Stimulated activated CD4-positive, alpha-beta T cell treated with anti-CD3 and anti-CD28 coated beads, Interleukin-4, amount 100 ng/mL, for 24 hours (primary cell): ENCODE measurements around the gene GPR68.
A peak's percentile ranks its signal among the peaks of the same experiment; 100 is the strongest.
"Not testable (repeated sequence)": the region's sequence is repeated elsewhere in the genome, so short reads cannot be mapped to it uniquely, and the experiment has no call there.

Experiments
- DNase-seq: peaks from one replicate; pipeline ENCODE4 v3.0.0-alpha.2; 2020

Gene GPR68

GRCh38 chr14:91272341-91273272, 28.1 kb upstream of the GPR68 start:
- DNase-seq = no peak

GRCh38 chr14:91271639-91272038, 27.1 kb upstream of the GPR68 start:
- DNase-seq = no peak

DNA sequence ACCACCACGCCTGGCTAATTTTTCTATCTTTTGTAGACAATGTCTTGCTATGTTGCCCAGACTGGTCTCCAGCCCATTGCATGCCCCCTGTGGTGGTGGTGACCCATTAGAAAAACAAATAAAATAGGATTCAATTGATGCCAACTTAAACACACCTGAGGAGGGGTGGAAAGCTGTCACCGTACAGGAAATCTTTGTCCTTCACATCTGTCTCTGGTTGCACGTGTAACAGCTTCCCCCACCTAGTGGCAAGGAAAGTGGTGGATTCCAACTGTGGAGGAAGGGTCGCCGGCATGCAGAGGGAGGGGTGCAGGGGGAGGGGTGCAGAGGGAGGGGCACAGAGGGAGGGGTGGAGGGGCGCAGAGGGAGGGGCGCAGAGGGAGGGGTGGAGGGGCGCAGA, 26.1 kb upstream of the GPR68 start:
- no peak for DNase-seq

- DNase-seq = no peak
Measured at GRCh38 chr14:91270188-91270587, 25.7 kb upstream of the GPR68 start.

DNA sequence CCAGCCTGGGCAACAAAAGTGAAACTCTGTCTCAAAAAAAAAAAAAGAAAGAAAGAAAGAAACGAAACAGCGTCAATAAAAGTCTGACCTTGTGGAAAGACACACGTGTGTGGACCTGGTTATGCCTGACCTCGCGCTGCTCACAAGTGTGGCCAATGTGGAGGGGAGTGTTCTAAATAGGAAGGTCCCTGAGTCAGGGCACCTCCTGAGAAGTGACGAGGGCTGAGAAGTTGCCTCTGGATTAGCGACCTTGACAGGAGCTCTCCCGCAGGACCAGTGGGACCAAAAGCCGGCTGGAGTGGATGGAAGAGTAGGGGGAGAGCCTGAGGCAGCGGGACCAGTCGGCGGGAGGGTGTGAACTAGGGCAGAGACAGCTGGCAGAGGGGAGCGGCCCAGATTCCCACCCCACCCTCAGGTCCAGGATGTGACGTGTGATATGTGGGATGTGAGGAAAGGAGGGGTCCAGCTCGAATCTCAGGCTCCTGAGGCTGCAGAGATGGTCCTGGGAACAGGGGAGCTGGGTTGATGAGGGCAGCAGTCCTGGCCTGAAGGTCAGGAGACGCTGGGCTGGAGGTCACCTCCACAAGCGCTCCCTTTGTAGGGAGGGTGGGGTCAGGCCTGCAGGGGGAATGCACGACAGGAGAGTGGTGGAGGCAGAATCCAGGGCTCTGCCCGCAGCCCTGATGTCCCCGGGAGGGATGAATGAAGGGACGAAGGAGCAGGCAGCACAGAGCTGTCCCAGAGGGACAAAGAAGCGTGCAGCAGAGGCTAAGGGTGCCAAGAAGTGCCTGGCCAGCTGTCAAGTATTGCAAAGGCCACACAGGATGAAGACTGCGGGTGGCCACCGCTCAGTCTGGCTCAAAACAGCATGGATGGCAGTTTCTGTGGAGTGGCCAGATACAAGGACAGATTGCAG, 24.8 kb upstream of the GPR68 start:
- no peak for DNase-seq

DNA sequence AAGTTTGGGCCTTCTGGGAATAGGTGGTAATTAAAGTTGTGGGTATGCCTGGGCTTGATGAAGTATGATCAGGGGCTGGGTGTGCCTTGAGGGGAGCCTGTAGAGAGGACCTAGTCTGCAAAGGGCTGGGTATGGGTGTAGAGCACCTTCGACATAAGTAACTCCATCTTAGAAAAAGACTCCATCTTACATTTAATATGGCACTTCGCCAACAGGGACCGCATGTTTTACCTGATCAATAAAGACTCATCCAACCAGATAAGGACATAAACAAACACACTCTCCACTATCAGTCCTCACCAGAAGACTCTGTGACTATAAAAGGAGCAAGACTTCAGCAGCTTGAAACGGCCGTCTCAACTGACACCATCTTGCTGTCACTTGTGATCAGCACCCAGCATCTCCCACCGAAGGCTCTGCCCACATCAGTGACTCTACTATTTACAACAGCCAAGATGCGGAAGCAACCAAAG, 23.5 kb upstream of the GPR68 start:
- no peak for DNase-seq

- not testable (repeated sequence) for DNase-seq
Measured at GRCh38 chr14:91266276-91266675, 21.8 kb upstream of the GPR68 start.

DNA sequence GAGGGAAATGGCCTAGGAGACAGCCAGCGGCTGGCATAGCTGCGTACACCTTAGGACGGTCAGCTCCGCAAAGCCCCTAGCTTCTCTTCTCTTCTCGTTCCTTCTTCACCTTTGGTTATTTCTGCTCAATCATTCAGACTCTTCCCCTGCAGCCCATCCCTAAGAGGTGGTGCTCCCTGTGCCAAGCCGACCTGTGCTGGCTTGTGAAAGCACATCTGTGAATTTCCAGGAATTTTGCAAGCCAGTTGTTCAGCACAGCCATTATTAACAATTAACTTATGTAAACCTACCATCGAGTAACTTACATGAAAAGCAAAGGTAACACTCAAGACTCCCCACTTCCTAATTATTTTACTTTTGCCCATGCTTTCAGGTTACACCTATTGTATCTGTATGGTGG, 20.9 kb upstream of the GPR68 start:
- no peak for DNase-seq

GRCh38 chr14:91264151-91265150, 19.9 kb upstream of the GPR68 start:
- DNase-seq = peak; percentile 22

DNA sequence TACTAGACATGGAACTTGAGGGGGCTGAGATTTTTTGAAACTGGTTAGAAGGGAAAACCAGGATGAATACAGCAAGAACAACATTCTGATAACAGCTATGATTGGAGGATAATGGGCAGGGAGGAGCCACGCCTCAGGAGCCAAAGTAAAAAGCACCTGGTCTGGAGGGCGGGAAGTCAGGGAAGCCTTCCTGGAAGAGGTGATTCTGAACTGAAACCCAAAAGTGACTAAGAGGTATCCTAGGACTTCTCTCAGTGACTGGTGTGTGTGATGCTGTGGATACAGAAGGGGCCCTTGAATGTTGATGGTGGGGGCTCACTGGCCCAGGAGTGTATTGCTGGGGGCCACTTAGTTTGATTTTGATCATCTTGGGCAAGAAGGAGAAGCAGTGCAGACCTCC, 18.8 kb upstream of the GPR68 start:
- no peak for DNase-seq

DNA sequence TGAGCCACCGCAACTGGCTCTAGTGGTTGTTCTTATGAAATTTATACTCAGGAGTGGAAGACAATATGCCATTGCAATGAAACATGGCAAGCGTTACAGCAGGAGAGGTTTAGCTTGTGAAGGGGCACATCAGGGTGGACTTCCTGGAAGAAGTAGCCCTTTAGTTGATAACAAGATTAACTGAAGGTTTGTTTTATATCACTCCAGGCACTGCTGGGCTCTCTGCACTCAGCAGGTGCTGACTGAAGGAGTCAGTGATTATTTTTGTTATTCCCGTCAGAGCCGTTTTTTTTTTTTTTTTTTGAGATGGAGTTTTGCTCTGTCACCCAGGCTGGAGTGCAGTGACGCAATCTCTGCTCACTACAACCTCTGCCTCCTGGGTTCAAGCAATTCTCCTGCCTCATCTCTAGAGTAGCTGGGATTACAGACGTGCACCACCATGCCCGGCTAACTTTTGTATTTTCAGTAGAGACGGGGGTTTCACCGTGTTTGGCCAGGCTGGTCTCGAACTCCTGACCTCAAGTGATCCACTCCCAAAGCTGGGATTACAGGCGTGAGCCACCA, 17.6 kb upstream of the GPR68 start:
- no peak for DNase-seq

- peak; percentile 49 for DNase-seq
Measured at GRCh38 chr14:91261115-91261514, 16.6 kb upstream of the GPR68 start.

DNA sequence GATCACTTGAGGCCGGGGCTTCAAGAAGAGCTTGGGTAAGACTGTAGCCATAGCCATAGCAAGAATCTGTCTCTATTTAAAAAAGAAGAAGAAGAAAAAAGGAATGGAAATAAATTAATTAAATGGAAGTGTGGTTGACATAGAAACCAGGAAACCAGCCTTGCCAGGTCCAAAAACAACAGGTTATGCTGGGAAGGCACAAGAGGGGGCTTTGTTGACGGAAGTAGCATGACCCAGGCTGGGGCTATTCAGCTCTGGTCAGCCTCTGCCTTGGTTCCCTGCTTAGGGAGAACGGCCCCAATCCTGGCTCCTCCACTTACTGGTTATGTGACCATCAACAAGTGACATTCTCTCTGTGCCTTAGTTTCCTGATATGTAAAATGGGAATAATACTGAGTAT, 14.4 kb upstream of the GPR68 start:
- no peak for DNase-seq

- DNase-seq = no peak
Measured at GRCh38 chr14:91258011-91258618, 13.6 kb upstream of the GPR68 start.

DNA sequence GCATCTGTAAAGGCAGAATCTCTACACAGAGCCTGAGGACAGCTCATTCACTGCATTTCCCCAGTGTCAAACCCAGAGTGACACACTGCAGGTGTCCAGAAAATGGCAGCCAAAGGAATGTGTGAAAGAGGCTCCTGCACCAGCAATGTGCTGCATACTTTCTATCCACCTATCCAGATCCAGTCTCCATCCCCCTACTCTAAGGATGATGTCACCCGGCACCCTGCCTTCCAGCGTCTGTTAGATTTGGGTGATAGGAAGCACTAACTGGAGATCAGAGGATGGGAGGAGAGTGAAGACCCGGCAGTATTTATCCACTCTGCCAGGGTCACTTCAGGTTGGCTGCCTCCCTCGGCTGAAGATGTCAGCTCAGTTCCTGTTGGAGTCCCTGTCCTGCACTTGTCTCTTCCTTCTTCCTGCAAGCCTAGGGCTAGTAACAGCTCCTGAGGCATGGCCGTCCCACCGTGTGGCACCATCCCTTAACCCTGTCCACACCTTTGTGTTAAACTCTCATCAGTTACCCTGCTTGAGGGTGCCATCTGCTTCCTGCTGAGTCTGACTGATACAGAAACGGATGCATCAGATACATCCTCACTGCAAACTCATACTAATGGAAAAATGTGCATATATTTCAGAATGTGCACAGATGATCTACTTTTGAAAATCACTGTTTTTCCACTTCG, 13.0 kb upstream of the GPR68 start:
- no peak for DNase-seq

GRCh38 chr14:91256661-91257060, 12.2 kb upstream of the GPR68 start:
- no peak for DNase-seq

DNA sequence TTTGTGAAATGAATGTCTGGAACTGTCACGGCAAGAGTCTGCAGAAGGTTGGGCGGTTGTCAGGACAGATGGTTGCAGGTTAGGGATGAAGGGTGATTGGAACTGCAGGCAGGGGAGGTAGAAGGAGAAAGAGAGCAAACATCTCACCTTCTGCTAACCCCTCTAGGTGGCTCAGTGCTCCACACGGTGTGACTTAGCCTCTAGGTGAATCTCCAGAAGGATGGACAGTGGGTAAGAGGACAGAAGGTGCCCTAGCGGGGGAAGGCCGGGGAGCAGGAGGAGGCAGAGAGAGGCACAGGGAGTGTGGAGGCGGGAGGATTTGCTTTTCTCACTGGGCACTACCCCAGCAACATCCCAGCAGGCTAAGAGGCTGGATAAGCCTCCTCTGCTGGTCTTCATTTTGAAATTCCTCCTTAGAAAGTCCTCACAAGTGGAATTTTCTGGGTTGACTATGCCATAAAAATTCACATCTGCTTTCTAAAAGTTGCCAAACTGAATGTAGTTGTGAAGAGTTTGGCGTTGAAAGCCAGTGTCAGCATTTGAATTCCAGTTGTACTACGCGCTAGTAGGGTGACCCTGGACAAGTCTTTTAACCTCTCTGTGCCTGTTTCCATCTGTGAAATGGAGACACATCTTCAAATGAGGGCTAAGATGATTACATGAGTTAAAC, 10.7 kb upstream of the GPR68 start:
- DNase-seq = no peak

GRCh38 chr14:91254461-91254860, 10.0 kb upstream of the GPR68 start:
- DNase-seq = no peak

- DNase-seq = no peak
Measured at GRCh38 chr14:91253795-91254323, 9.4 kb upstream of the GPR68 start.
